ACC112 (cell line): ENCODE data around the gene NPB.

Experiments used
- H2AFZ ChIP-seq: fragments of 200-600 bp; sonication (generic); one replicate; pipeline ENCODE4 v1.6.0; 2017; ENCODE audit warnings: antibody characterized with exemption, low read length; ENCODE audit not compliant: unreplicated experiment
- H3K27ac ChIP-seq: fragments of 200-600 bp; sonication (generic); 2 replicates; pipeline ENCODE4 v1.5.1; 2014; ENCODE audit warnings: low read depth, mild to moderate bottlenecking, antibody characterized with exemption, low read length, moderate library complexity
- H3K27me3 ChIP-seq: fragments of 200-600 bp; sonication (generic); 2 replicates; pipeline ENCODE4 v1.6.1; 2014; ENCODE audit warnings: mild to moderate bottlenecking, antibody characterized with exemption, low read length, moderate library complexity, mixed read lengths; ENCODE audit not compliant: insufficient read depth
- H3K36me3 ChIP-seq: fragments of 200-600 bp; sonication (generic); 2 replicates; pipeline ENCODE4 v1.6.1; 2016; ENCODE audit warnings: mild to moderate bottlenecking, antibody characterized with exemption, low read length, moderate library complexity, mixed read lengths; ENCODE audit not compliant: insufficient read depth
- H3K4me1 ChIP-seq: fragments of 200-600 bp; sonication (generic); one replicate; pipeline ENCODE4 v1.6.1; 2016; ENCODE audit warnings: low read length, mixed read lengths; ENCODE audit not compliant: insufficient read depth, unreplicated experiment, control insufficient read depth
- H3K4me3 ChIP-seq: fragments of 200-600 bp; sonication (generic); 2 replicates; pipeline ENCODE4 v1.5.1; 2014; ENCODE audit warnings: mild to moderate bottlenecking, low read depth, low read length
- H3K79me2 ChIP-seq: fragments of 200-600 bp; sonication (generic); one replicate; pipeline ENCODE4 v1.6.0; 2016; ENCODE audit warnings: low read length; ENCODE audit not compliant: control insufficient read depth, unreplicated experiment, insufficient read depth

The NPB gene

DNA sequence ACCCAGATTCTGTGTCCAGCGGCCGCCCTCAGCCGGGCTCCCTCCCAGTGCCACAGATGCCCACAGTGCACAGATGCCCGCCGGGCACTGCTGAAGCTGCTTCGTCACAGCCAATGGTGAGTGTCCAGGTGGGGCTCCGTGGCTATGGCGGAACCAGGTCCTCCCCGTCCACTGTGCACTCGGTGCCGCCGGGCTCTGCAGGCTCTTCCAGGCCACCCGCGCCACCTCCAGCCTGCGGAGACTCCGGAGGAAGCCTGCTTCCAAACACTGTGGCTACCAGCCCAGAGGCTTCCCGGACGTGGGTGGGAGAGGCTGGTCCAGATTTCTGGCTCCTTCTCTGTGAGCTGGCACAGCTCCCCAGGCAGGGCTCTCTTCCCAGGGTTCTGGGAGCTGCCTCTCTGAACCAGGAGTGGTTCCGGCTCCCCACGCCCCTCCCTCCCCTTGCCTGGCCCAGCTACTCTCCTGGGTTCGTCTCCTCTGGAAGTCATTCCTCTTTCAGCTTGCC lies 37.9 kb downstream of the NPB start:
- no peaks in the 10 kb centered on the region for H3K36me3 ChIP-seq
- no peaks in the 10 kb centered on the region for H3K27me3 ChIP-seq
- H3K27ac ChIP-seq: no peak overlapping the region
- no peaks in the 10 kb centered on the region for H3K4me1 ChIP-seq
- no peak overlapping the region for H2AFZ ChIP-seq
- H3K4me3 ChIP-seq: no peak overlapping the region
- peaks cover 4% of the 10 kb centered on the region for H3K79me2 ChIP-seq

DNA sequence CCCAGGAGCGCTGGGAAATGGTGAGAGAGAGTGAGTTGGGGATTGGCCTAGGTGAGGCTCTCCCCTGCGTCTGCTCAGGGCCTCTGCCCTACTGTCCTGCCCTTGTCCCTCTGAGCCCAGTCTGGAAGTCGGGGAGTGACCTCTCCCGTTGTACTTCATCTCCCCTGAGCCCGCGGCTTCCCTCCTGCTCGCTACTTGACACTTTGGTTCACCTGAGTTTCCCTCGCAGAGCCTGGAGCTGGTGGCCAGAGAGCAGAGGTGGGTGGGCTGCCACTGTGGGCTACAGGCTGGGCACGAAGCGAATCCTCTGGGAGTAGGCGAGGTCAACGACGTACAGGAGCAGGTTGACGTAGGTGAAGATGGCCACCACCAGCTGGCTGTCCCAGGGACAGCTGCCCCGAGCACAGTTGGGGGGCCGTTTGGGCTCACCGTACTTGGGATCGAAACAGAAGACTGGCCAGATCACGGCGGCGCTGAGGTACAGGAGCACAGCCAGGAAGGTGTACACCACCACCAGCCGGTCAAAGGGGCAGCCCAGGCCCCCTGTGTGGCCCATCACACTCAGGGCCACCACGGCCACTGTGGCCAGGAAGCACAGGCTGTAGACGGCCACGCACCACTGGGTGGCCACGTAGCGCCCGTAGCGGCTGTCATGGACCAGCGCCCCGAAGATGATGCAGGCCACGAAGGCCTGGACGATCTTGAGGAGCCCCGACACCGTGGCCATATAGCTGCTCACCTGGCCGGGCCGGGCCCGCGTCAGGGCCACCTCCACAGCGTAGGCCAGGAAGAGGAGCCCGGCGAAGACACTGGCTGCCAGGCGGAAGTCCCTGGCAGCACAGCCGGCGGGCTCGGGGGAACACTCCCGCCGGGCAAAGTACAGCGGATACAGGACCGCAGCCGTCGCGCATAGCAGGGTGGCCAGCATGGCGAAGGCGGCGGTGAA lies 38.8 kb downstream of the NPB start:
- no peaks in the 10 kb centered on the region for H3K27me3 ChIP-seq
- no peak overlapping the region for H3K4me3 ChIP-seq
- H3K27ac ChIP-seq: no peak overlapping the region
- H3K4me1 ChIP-seq: no peaks in the 10 kb centered on the region
- H3K36me3 ChIP-seq: no peaks in the 10 kb centered on the region
- peaks cover 2% of the 10 kb centered on the region for H3K79me2 ChIP-seq
- H2AFZ ChIP-seq: no peak overlapping the region

- no peak overlapping the region for H3K4me3 ChIP-seq
- H3K27ac ChIP-seq: no peak overlapping the region
- no peaks in the 10 kb centered on the region for H3K36me3 ChIP-seq
- no peak overlapping the region for H2AFZ ChIP-seq
- H3K79me2 ChIP-seq: no peaks in the 10 kb centered on the region
- H3K4me1 ChIP-seq: no peaks in the 10 kb centered on the region
- H3K27me3 ChIP-seq: no peaks in the 10 kb centered on the region
Measured at GRCh38 chr17:81941484-81942166, 39.6 kb downstream of the NPB start.

- Histone ChIP-seq H3K79me2 (no peaks in the 10 kb centered on the region), H3K27me3 (no peaks in the 10 kb centered on the region), H2AFZ (no peak overlapping the region), H3K36me3 (no peaks in the 10 kb centered on the region), H3K4me3 (no peak overlapping the region), H3K27ac (no peak overlapping the region), H3K4me1 (no peaks in the 10 kb centered on the region)
Measured at GRCh38 chr17:81942167-81942553, 40.1 kb downstream of the NPB start.

DNA sequence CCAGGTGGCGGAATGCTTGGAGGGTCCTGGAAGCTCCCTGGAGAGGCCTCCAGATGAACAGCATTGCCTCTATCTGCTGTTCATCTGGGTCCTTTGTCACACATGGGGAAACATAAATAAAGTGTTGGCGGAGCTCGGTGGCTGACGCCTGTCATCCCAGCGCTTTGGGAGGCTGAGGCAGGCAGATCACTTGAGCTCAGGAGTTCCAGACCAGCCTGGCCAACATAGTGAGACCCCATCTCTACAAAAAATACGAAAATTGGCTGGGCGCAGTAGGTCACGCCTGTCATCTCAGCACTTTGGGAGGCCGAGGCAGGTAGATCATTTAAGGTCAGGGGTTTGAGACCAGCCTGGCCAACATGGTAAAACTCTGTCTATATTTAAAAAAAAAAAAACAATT lies 42.8 kb downstream of the NPB start:
- Histone ChIP-seq H3K4me3 (no peak overlapping the region), H3K36me3 (no peaks in the 10 kb centered on the region), H3K27me3 (no peaks in the 10 kb centered on the region), H3K79me2 (no peaks in the 10 kb centered on the region), H3K4me1 (no peaks in the 10 kb centered on the region), H3K27ac (no peak overlapping the region), H2AFZ (no peak overlapping the region)

DNA sequence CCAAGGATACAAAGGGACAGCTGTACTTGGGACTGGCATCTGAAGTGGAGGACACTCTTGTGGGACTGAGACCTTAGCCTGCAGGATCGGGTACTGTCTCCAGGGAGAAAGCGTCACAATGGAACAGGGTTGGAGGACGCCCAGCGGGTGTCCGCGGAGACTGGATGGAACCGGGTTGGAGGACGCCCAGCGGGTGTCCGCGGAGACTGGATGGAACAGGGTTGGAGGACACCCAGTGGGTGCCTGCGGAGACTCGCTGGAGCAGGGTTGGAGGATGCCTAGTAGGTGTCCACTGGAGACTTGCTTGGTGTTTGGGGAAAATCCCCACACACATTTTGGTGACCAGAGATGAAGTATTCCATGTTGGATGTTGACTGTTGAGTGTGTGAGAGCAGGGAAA lies 45.2 kb downstream of the NPB start, which contains the start of gene MYADML2:
Gene MYADML2, minus strand, starts transcription at position 45 of the 400 bp plus-strand sequence. CDS start 5,492 bp downstream, outside the sequence.
- H3K27ac ChIP-seq: no peak within 1 kb of the TSS
- no peaks in the 10 kb centered on the region for H3K36me3 ChIP-seq
- H3K79me2 ChIP-seq: no peaks in the 10 kb centered on the region
- H3K4me3 ChIP-seq: no peak within 1 kb of the TSS
- H3K4me1 ChIP-seq: no peaks in the 10 kb centered on the region
- H3K27me3 ChIP-seq: no peaks in the 10 kb centered on the region
- no peak within 1 kb of the TSS for H2AFZ ChIP-seq

DNA sequence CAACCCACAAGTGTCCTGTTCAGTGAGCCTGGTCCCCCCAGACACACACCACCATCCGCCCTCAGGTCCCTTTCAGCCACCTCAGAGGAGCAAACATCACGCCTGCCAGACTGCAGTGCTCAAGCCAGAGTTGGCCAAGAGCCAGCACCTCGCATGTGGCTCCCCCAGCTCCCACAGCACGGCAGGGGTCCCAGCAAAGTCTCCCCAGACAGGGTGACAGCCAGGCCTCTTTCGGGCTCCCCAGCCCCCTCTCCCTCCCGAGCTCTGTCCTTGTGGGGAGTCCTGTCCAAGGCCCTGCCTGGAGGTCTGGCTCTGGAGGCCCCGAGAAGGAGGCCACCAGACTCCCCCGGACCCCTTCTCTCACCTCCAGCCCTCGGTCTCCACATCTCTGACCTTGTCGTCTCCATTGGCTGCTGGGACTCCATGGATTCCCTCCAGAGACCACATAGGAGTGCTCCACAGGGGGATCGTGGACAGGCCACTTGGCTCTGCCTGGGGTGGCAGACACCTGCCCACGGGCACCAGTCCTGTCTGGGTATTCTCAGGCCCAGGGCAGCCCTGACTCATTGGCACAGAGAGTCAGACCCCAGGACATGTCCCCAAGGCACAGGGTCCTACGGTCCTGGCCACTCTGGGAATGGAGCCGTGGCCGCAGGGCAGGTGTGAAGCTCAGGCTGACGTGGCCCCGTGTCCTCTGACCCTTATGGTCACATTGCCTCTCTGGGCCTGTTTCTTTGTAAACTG lies 46.8 kb downstream of the NPB start:
- no peaks in the 10 kb centered on the region for H3K36me3 ChIP-seq
- no peaks in the 10 kb centered on the region for H3K4me1 ChIP-seq
- H3K4me3 ChIP-seq: no peak overlapping the region
- no peak overlapping the region for H3K27ac ChIP-seq
- no peaks in the 10 kb centered on the region for H3K79me2 ChIP-seq
- H2AFZ ChIP-seq: no peak overlapping the region
- H3K27me3 ChIP-seq: no peaks in the 10 kb centered on the region

DNA sequence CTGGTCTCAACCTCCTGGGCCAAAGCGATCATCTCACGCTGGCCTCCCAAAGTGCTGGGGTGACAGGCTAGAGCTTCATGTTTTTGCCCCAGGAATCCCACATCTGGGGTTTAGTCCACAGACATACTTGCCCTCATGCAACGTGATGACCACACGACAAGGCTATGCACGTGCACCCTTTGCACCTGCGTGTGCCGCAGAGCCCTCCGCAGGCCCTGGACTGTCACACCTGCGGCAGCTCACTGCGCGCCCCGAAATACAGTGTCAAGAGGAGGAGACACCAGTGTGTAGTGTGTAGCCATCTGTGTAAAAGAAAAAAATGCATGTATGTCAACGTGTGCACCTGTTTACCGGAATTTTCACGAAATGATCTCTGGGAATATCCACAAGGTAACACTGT lies 48.5 kb downstream of the NPB start:
- no peaks in the 10 kb centered on the region for H3K79me2 ChIP-seq
- no peaks in the 10 kb centered on the region for H3K36me3 ChIP-seq
- no peak overlapping the region for H3K4me3 ChIP-seq

DNA sequence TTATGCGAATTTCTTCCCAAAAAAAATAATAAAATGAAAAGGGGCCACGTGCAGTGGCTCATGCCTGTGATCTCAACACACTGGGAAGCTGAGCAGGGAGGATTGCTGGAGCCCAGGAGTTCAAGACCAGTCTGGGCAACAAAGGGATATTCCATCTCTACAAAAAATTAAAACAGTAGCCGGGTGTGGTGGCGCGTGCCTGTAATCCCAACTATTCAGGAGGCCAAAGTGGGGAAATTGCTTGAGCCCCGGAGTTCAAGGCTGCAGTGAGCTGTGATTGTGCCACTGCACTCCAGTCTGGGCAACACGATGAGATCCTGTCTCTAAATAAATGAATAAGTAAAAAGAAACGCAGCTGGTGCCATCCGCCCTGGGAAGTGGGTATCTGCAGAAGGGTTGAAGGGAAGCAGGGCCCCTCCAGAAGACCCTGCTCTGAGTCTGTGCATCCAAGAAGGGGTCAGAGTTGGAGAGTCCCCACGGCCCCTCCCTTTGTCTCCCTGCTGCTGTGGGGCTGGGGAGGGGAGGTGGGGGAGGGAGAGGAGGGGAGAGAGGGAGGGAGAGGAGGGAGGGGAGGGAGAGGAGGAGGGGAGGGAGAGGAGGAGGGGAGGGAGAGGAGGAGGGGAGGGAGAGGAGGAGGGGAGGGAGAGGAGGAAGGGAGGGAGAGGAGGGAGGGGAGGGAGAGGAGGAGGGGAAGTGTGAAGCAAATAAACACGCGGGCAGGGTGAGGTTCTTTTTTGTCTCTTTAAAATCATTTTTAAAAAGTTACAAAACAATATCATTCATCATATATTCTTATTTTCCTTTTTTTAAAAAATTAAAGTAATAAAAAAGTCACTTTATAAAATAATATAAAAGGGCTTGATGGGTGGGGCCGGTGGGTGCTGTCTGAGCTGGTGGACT lies 50.0 kb downstream of the NPB start:
- Histone ChIP-seq H3K27ac (no peak overlapping the region), H3K4me1 (no peaks in the 10 kb centered on the region), H2AFZ (no peak overlapping the region), H3K4me3 (no peak overlapping the region), H3K36me3 (no peaks in the 10 kb centered on the region), H3K79me2 (no peaks in the 10 kb centered on the region), H3K27me3 (no peaks in the 10 kb centered on the region)

More for the DNA sequence above, 48.5 kb downstream of the NPB start:
- no peak overlapping the region for H2AFZ ChIP-seq
- no peak overlapping the region for H3K27ac ChIP-seq
- no peaks in the 10 kb centered on the region for H3K4me1 ChIP-seq
- no peaks in the 10 kb centered on the region for H3K27me3 ChIP-seq
